HEK293 (cell line): Measurements from ENCODE around the gene REEP2.

Experiments
- CTCF ChIA-PET: fragments of 350-600 bp; formaldehyde crosslinking; extraction: SDS; loops from one replicate; lab custom pipeline; 2021; ENCODE audit warnings: antibody characterized with exemption; lab: Yijun Ruan, JAX
- POLR2A ChIA-PET: fragments of 300-600 bp; formaldehyde crosslinking; extraction: SDS; loops from one replicate; lab custom pipeline; 2020; ENCODE audit warnings: antibody characterized with exemption, inconsistent platforms; lab: Yijun Ruan, JAX
- H3K27ac ChIP-seq: fragments of 200-500 bp; sonication (Bioruptor generic); 2 replicates; pipeline ENCODE4 v1.5.1; 2014; ENCODE audit warnings: low read depth, low read length, control low read depth, inconsistent platforms; ENCODE audit errors: extremely low read depth
- H3K36me3 ChIP-seq, 2 experiments: fragments of 200-500 bp in 1 of 2; sonication (Bioruptor generic) in 1 of 2; 1 replicate in 1 of 2; 2 replicates in 1 of 2; pipeline ENCODE4 v1.5.1; 2014 to 2017; ENCODE audit warnings: inconsistent platforms in 2 of 2, low read length in 2 of 2; ENCODE audit not compliant: control insufficient read depth in 2 of 2, insufficient read depth in 1 of 2
- H3K4me1 ChIP-seq: fragments of 200-500 bp; sonication (Bioruptor generic); 2 replicates; pipeline ENCODE4 v1.5.1; 2014; ENCODE audit warnings: mild to moderate bottlenecking, low read length, inconsistent platforms; ENCODE audit not compliant: control insufficient read depth, insufficient read depth
- H3K4me3 ChIP-seq: 2 replicates; pipeline ENCODE4 v1.5.1; 2011; ENCODE audit warnings: low read depth, mild to moderate bottlenecking, control low read depth, low read length, moderate library complexity
- H3K9me3 ChIP-seq: fragments of 200-500 bp; sonication (Bioruptor generic); 2 replicates; pipeline ENCODE4 v1.5.1; 2014; ENCODE audit warnings: low read depth, low read length, inconsistent platforms; ENCODE audit not compliant: control insufficient read depth, insufficient read depth
- GLI2 ChIP-seq: fragments of 450-650 bp; formaldehyde crosslinking; IDR thresholded peaks from 2 replicates; pipeline ENCODE4; 2017; ENCODE audit warnings: missing biosample characterization, missing genetic modification characterization, low read depth, borderline replicate concordance
- HOXA7 ChIP-seq: sonication (generic); formaldehyde crosslinking; IDR thresholded peaks from 2 replicates; pipeline ENCODE4 v1.8.1; 2022; ENCODE audit warnings: missing genetic modification reagents, borderline replicate concordance
- HOXC10 ChIP-seq: sonication (generic); formaldehyde crosslinking; IDR thresholded peaks from 2 replicates; pipeline ENCODE4 v1.8.1; 2023; ENCODE audit warnings: mild to moderate bottlenecking, missing genetic modification reagents
- IKZF3 ChIP-seq: fragments of 450-650 bp; IDR thresholded peaks from 2 replicates; pipeline ENCODE4 v1.5.0; 2018; ENCODE audit warnings: missing biosample characterization, mild to moderate bottlenecking, missing genetic modification characterization, moderate library complexity
- KLF1 ChIP-seq: fragments of 450-650 bp; formaldehyde crosslinking; IDR thresholded peaks from 2 replicates; pipeline ENCODE4 v1.5.1; 2016; ENCODE audit warnings: missing biosample characterization, missing genetic modification characterization
- KLF16 ChIP-seq: fragments of 450-650 bp; formaldehyde crosslinking; IDR thresholded peaks from 2 replicates; pipeline ENCODE4 v1.5.1; 2017; ENCODE audit warnings: missing biosample characterization, missing genetic modification characterization
- KLF7 ChIP-seq: fragments of 450-650 bp; formaldehyde crosslinking; IDR thresholded peaks from 2 replicates; pipeline ENCODE4 v1.5.1; 2016; ENCODE audit warnings: missing biosample characterization, missing genetic modification characterization, borderline replicate concordance
- OSR2 ChIP-seq: fragments of 450-650 bp; formaldehyde crosslinking; IDR thresholded peaks from 2 replicates; pipeline ENCODE4 v1.5.1; 2016; ENCODE audit warnings: missing biosample characterization, missing genetic modification characterization
- SP7 ChIP-seq: fragments of 450-650 bp; formaldehyde crosslinking; IDR thresholded peaks from 2 replicates; pipeline ENCODE4 v1.5.1; 2016; ENCODE audit warnings: missing biosample characterization, missing genetic modification characterization
- ZBTB10 ChIP-seq: fragments of 450-650 bp; formaldehyde crosslinking; IDR thresholded peaks from 2 replicates; pipeline ENCODE4 v1.5.1; 2016; ENCODE audit warnings: missing biosample characterization, missing genetic modification characterization
- ZBTB17 ChIP-seq: fragments of 450-650 bp; formaldehyde crosslinking; IDR thresholded peaks from 2 replicates; pipeline ENCODE4 v1.5.1; 2016; ENCODE audit warnings: missing biosample characterization, missing genetic modification characterization
- ZNF138 ChIP-seq: fragments of 450-650 bp; formaldehyde crosslinking; IDR thresholded peaks from 2 replicates; pipeline ENCODE4 v1.5.1; 2016; ENCODE audit warnings: missing biosample characterization, missing genetic modification characterization, borderline replicate concordance
- ZNF16 ChIP-seq: fragments of 450-650 bp; formaldehyde crosslinking; IDR thresholded peaks from 2 replicates; pipeline ENCODE4 v1.5.1; 2016; ENCODE audit warnings: low read depth, missing biosample characterization, missing genetic modification characterization
- ZNF169 ChIP-seq: fragments of 450-650 bp; formaldehyde crosslinking; IDR thresholded peaks from 2 replicates; pipeline ENCODE4 v1.5.1; 2016; ENCODE audit warnings: missing biosample characterization, missing genetic modification characterization
- ZNF341 ChIP-seq: fragments of 450-650 bp; formaldehyde crosslinking; IDR thresholded peaks from 2 replicates; pipeline ENCODE4; 2016; ENCODE audit warnings: low read depth, missing biosample characterization, missing genetic modification characterization
- ZNF354C ChIP-seq: fragments of 450-650 bp; formaldehyde crosslinking; IDR thresholded peaks from 2 replicates; pipeline ENCODE4 v1.5.1; 2016; ENCODE audit warnings: missing biosample characterization, missing genetic modification characterization, low read depth, borderline replicate concordance
- ZNF362 ChIP-seq: fragments of 450-650 bp; formaldehyde crosslinking; IDR thresholded peaks from 2 replicates; pipeline ENCODE4 v1.5.1; 2016; ENCODE audit warnings: missing biosample characterization, missing genetic modification characterization
- ZNF394 ChIP-seq: fragments of 450-650 bp; formaldehyde crosslinking; IDR thresholded peaks from 2 replicates; pipeline ENCODE4 v1.5.1; 2016; ENCODE audit warnings: missing biosample characterization, missing genetic modification characterization, mild to moderate bottlenecking, moderate library complexity, borderline replicate concordance
- ZNF548 ChIP-seq: fragments of 450-650 bp; formaldehyde crosslinking; IDR thresholded peaks from 2 replicates; pipeline ENCODE4 v1.5.1; 2016; ENCODE audit warnings: missing biosample characterization, missing genetic modification characterization
- ZNF558 ChIP-seq: fragments of 450-650 bp; formaldehyde crosslinking; IDR thresholded peaks from 2 replicates; pipeline ENCODE4 v1.5.1; 2016; ENCODE audit warnings: missing biosample characterization, missing genetic modification characterization
- ZNF560 ChIP-seq: fragments of 450-650 bp; formaldehyde crosslinking; IDR thresholded peaks from 2 replicates; pipeline ENCODE4 v1.5.1; 2017; ENCODE audit warnings: missing biosample characterization, missing genetic modification characterization, borderline replicate concordance
- ZNF596 ChIP-seq: fragments of 450-650 bp; IDR thresholded peaks from 2 replicates; pipeline ENCODE4 v1.5.0; 2018; ENCODE audit warnings: missing biosample characterization, mild to moderate bottlenecking, missing genetic modification characterization, moderate library complexity
- ZNF600 ChIP-seq: fragments of 450-650 bp; formaldehyde crosslinking; IDR thresholded peaks from 2 replicates; pipeline ENCODE4 v1.5.1; 2016; ENCODE audit warnings: missing biosample characterization, missing genetic modification characterization
- ZNF664 ChIP-seq: fragments of 450-650 bp; formaldehyde crosslinking; IDR thresholded peaks from 2 replicates; pipeline ENCODE4 v1.5.1; 2016; ENCODE audit warnings: missing biosample characterization, missing genetic modification characterization
- ZSCAN30 ChIP-seq: fragments of 450-650 bp; IDR thresholded peaks from 2 replicates; pipeline ENCODE4 v1.5.1; 2018; ENCODE audit warnings: missing biosample characterization, mild to moderate bottlenecking, missing genetic modification characterization, moderate library complexity
- TF ChIP-seq, protein P1 (sequence below): fragments of 450-650 bp; formaldehyde crosslinking; IDR thresholded peaks from 2 replicates; pipeline ENCODE4 v1.5.1; 2016; ENCODE audit warnings: missing biosample characterization, missing genetic modification characterization
- TF ChIP-seq, protein P2 (sequence below): fragments of 450-650 bp; formaldehyde crosslinking; IDR thresholded peaks from 2 replicates; pipeline ENCODE4 v1.5.1; 2017; ENCODE audit warnings: missing biosample characterization, missing genetic modification characterization
- TF ChIP-seq, protein P3 (sequence below): fragments of 450-650 bp; formaldehyde crosslinking; IDR thresholded peaks from 2 replicates; pipeline ENCODE4 v1.5.1; 2016; ENCODE audit warnings: missing biosample characterization, missing genetic modification characterization

Gene REEP2

GRCh38 chr5:138476918-138477317 is 38.1 kb downstream of the REEP2 start:
- Histone ChIP-seq H3K9me3 (no peaks in the 10 kb centered on the region), H3K36me3 (no peaks in the 10 kb centered on the region), H3K4me3 (no peak overlapping the region)
- CTCF ChIA-PET, result interaction anchor here (1.4 kb wide), 1 partner anchor 12 kb away, joined by 4 read pairs; the partner anchor contains the start of gene EGR1
- TF ChIP-seq ZNF548, result no peak
- no peak for TF ChIP-seq HOXA7 (CRISPR knock-in tag)
- TF ChIP-seq, protein P1, sequence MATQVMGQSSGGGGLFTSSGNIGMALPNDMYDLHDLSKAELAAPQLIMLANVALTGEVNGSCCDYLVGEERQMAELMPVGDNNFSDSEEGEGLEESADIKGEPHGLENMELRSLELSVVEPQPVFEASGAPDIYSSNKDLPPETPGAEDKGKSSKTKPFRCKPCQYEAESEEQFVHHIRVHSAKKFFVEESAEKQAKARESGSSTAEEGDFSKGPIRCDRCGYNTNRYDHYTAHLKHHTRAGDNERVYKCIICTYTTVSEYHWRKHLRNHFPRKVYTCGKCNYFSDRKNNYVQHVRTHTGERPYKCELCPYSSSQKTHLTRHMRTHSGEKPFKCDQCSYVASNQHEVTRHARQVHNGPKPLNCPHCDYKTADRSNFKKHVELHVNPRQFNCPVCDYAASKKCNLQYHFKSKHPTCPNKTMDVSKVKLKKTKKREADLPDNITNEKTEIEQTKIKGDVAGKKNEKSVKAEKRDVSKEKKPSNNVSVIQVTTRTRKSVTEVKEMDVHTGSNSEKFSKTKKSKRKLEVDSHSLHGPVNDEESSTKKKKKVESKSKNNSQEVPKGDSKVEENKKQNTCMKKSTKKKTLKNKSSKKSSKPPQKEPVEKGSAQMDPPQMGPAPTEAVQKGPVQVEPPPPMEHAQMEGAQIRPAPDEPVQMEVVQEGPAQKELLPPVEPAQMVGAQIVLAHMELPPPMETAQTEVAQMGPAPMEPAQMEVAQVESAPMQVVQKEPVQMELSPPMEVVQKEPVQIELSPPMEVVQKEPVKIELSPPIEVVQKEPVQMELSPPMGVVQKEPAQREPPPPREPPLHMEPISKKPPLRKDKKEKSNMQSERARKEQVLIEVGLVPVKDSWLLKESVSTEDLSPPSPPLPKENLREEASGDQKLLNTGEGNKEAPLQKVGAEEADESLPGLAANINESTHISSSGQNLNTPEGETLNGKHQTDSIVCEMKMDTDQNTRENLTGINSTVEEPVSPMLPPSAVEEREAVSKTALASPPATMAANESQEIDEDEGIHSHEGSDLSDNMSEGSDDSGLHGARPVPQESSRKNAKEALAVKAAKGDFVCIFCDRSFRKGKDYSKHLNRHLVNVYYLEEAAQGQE, result no peak
- no peak for TF ChIP-seq ZBTB17
- no peak for TF ChIP-seq GLI2 (tag by site-specific recombination)
- no peak for TF ChIP-seq ZNF16
- no peak for TF ChIP-seq ZNF169 (tag by site-specific recombination)
- TF ChIP-seq ZNF362 (tag by site-specific recombination), result no peak
- no peak for TF ChIP-seq OSR2
- TF ChIP-seq IKZF3, result no peak
- TF ChIP-seq ZNF596 (tag by site-specific recombination), result no peak
- TF ChIP-seq ZNF664 (tag by site-specific recombination), result no peak
- no peak for TF ChIP-seq ZSCAN30
- no peak for TF ChIP-seq HOXC10 (CRISPR knock-in tag)
- TF ChIP-seq ZBTB10 (tag by site-specific recombination), result no peak
- no peak for TF ChIP-seq ZNF558 (tag by site-specific recombination)
- no peak for TF ChIP-seq ZNF138 (tag by site-specific recombination)
- TF ChIP-seq ZNF354C (tag by site-specific recombination), result no peak
- TF ChIP-seq, all 188 proteins: peak for 0
- POLR2A ChIA-PET, result no interaction called here
- H3K27ac ChIP-seq, result no peak overlapping the region
- H3K4me1 ChIP-seq, result no peaks in the 10 kb centered on the region

DNA sequence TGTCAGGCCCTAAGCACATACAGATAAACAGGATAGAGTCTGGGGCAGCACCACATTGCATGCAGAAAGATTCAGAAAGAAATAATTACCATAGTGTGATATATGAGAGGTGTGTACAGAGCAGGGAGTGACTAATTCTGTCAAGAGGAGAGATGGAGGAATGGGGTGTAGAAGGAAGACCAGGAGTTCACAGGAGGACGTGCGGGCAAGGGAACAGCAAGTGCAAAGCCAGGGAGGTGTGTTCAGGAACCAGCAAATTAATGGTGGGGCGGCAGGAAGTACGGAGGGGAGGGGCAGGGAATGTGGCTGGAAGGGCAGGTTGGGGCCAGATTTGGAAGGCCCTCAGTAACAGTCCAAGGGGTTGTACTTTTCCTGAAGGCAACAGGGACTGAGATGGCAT is 43.8 kb downstream of the REEP2 start:
- Histone ChIP-seq H3K27ac (no peak overlapping the region), H3K9me3 (no peaks in the 10 kb centered on the region), H3K4me1 (no peaks in the 10 kb centered on the region), H3K4me3 (no peak overlapping the region), H3K36me3 (no peaks in the 10 kb centered on the region)
- ChIA-PET POLR2A (no interaction called here), CTCF (interaction anchor here (0.8 to 1.2 kb wide), 3 partner anchors 18 to 33 kb away, joined by 3 to 7 read pairs (median 3); no protein-coding TSS in a partner anchor)
- TF ChIP-seq KLF1 (tag by site-specific recombination) (0 out of 2 replicates have a peak, but pooled peaks have one; percentile 14), KLF7 (tag by site-specific recombination) (no peak), KLF16 (tag by site-specific recombination) (no peak), ZNF394 (no peak), ZNF548 (peak; percentile 69; the same call in 1 of the 2 replicates), ZNF600 (tag by site-specific recombination) (0 out of 2 replicates have a peak, but pooled peaks have one; percentile 29), HOXA7 (CRISPR knock-in tag) (no peak), SP7 (tag by site-specific recombination) (peak; percentile 48), ZNF560 (tag by site-specific recombination) (no peak), ZNF341 (tag by site-specific recombination) (peak; percentile 86)
- TF ChIP-seq, protein P2, sequence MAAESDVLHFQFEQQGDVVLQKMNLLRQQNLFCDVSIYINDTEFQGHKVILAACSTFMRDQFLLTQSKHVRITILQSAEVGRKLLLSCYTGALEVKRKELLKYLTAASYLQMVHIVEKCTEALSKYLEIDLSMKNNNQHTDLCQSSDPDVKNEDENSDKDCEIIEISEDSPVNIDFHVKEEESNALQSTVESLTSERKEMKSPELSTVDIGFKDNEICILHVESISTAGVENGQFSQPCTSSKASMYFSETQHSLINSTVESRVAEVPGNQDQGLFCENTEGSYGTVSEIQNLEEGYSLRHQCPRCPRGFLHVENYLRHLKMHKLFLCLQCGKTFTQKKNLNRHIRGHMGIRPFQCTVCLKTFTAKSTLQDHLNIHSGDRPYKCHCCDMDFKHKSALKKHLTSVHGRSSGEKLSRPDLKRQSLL (tag by site-specific recombination), result no peak
- TF ChIP-seq, protein P3, sequence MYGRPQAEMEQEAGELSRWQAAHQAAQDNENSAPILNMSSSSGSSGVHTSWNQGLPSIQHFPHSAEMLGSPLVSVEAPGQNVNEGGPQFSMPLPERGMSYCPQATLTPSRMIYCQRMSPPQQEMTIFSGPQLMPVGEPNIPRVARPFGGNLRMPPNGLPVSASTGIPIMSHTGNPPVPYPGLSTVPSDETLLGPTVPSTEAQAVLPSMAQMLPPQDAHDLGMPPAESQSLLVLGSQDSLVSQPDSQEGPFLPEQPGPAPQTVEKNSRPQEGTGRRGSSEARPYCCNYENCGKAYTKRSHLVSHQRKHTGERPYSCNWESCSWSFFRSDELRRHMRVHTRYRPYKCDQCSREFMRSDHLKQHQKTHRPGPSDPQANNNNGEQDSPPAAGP (tag by site-specific recombination), result 0 out of 2 replicates have a peak, but pooled peaks have one; percentile 22
